ENCODE data around the gene LHB.

Gene LHB

DNA sequence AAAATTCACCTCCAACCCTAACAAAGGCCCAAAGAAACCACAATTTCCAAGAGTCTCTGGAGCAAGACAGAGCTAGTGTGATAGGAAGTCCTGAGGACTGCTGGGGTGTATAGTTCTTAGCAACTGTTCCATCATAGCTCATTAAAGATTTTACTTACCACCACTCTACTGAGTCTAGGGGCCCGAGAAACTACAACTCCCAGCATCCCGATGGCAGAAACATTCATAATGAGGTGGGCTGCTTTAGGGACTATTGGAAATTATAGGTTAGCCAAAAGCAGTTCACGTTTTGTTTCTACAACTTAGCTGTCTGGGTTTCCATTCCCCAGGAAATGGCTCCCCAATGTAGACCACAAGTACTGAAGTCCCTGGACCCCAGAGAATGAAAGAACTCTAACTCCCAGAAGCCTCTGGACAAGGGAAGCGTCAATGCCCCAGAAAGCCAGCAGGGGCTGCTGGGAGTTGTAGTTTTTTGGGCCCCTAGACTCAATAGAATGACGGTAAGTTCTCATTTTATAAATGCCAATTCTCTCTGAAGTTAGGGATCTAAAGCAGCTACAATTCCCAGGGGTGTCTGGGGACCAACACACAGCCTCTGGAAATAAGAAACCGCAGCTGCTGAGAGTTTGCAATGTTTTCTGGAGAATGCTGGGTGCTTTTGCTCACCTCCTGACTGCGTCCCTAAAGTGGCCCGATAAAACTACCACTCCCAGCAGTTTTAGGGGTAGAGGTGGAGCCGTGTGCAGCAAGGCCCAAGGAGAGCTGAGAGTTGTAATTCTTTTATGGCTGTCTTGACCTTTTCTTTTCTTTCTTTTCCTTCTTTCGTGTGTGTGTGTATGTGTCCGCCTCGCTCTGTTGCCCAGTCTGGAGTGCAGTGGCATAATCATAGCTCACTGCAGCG is 40.7 kb downstream of the LHB start:
- no peak for DNase-seq (ENCODE audit: low read depth)

DNA sequence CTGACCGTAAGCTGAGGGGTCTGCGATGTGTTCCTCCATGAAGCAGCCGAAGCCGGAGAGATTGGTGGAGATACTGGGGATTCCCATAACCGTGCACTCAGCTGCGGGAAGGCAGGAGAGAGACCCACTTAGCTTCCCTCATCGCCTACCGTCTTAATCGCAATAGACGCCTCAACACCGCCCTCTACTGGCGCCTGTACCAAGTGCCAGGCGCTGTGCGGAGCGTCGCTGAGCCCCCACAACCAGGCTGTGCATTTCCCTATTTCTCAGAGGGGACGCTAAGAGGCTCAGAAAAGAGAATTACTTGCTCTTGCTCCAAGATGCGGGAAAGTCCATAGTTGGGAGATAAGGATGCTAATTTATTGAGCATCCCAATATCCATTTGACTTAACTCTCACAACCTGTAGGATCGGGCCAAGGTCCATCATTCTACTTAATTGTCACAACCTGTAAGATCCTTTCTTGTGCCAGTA is 45.9 kb downstream of the LHB start:
- DNase-seq (ENCODE audit: low read depth), result peak; percentile 84

- DNase-seq (ENCODE audit: low read depth), result no peak
These were observed 46.6 kb downstream of the LHB start for GRCh38 chr19:48970139-48970766.

GRCh38 chr19:48969276-48970138 is 47.4 kb downstream of the LHB start:
- DNase-seq (ENCODE audit: low read depth), result no peak

GRCh38 chr19:48968813-48969218 is 48.1 kb downstream of the LHB start:
- DNase-seq (ENCODE audit: low read depth), result no peak

GRCh38 chr19:48968179-48968661 is 48.7 kb downstream of the LHB start:
- DNase-seq (ENCODE audit: low read depth), result no peak

DNA sequence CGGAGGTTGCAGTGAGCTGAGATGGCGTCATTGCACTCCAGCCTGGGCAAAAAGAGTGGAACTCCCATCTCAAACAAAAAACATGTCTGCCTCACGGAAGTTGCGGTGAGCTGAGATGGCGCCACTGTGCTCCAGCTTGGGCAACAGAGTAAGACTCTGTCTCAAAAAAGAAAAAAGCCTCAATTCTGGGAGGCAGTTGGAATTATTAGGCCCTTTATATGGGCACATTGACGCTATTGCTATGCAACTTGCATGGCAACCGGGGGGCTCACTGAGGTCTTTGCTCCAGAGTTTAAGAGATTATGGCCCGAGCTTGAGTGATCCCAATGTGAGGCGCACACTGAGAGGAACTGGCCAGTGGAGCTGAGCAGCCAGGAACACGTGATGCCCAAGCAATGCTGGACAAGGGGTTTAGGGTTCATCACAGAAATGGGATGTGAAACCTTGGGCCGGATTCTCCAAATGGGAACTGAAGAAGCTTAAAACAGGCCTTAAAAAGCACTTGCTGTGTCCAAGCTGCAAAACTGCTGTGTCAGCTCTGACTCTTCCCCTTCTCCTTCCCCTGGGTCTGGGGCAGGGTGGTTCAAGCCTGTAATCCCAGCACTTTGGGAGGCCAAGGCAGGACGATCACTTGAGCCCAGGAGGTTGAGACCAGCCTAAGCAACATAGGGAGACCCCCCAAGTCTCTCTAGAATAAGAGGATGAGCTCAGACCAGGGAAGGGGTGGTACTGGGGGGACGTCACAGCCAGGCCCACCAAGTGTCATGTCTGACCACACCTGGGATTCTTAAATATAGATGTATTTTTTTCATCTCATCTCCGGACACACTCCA is 49.3 kb downstream of the LHB start:
- DNase-seq (ENCODE audit: low read depth), result no peak

DNA sequence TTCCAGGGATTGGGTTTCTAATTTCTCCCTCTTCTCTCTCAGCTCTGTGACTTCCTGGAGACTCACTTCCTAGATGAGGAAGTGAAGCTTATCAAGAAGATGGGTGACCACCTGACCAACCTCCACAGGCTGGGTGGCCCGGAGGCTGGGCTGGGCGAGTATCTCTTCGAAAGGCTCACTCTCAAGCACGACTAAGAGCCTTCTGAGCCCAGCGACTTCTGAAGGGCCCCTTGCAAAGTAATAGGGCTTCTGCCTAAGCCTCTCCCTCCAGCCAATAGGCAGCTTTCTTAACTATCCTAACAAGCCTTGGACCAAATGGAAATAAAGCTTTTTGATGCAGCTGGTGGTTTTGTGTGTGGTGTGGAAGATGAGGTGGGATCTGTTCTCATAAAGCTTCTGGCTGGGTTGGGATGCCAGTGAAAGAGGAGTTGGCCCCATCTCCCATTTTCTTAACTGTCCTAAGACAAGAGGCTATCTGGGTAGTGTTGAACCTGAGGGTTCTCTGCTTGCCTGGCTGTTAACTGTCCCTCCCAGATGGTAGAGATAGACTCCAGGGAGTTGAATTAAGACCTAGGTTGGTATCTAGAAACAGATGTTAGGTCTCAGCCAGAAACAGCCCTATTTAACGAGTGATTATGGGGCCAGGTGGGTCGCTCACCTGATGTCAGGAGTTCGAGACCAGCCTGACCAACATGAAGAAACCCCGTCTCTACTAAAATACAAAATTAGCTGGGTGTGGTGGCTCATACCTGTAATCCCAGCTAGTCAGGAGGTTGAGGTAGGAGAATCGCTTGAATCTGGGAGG is 50.1 kb downstream of the LHB start:
- no peak for DNase-seq (ENCODE audit: low read depth)

Measured in stimulated activated CD8-positive, alpha-beta memory T cell treated with anti-CD3 and anti-CD28 coated beads, Interleukin-15, amount 100 ng/mL, for 24 hours (primary cell).